Astrocyte (in vitro differentiated cells and primary cell): ENCODE data around the gene CTSZ.

Experiments
- EZH2 ChIP-seq: IDR thresholded peaks from 2 replicates; pipeline ENCODE4 v1.6.1; 2012; ENCODE audit warnings: mild to moderate bottlenecking, low read length, inconsistent platforms; ENCODE audit not compliant: insufficient read depth
- TF ChIP-seq, protein P1 (sequence below): IDR thresholded peaks from 2 replicates; pipeline ENCODE4 v1.5.1; 2011; ENCODE audit warnings: low read depth, mild to moderate bottlenecking, inconsistent platforms, low read length, moderate library complexity; ENCODE audit not compliant: insufficient read depth

DNA sequence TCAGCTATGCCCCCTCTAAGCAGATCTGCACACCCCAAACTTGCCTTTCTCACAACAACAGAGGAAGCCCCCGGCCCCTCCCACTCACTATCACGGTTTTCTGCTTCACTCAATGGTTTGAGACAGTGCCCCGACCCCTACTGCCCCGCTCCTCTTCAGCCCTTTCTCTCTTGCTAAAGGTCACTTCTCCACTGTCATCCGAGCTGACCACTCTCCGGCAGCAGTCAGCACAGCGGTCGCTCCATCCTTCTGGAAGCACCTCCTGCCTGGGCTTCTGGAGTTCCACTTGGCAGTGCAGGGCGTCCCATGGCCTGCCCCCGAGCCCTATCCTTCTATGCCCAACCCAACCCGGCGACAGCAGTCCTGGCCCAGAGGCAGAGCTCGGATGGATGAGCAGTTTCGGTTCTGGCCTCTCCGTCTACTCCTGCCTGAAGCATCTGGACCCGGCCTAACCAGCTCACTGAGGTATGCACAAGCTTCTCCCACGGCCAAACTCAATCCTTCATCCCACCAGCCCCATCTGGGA, 4.1 kb downstream of the CTSZ start:
- TF ChIP-seq, protein P1, sequence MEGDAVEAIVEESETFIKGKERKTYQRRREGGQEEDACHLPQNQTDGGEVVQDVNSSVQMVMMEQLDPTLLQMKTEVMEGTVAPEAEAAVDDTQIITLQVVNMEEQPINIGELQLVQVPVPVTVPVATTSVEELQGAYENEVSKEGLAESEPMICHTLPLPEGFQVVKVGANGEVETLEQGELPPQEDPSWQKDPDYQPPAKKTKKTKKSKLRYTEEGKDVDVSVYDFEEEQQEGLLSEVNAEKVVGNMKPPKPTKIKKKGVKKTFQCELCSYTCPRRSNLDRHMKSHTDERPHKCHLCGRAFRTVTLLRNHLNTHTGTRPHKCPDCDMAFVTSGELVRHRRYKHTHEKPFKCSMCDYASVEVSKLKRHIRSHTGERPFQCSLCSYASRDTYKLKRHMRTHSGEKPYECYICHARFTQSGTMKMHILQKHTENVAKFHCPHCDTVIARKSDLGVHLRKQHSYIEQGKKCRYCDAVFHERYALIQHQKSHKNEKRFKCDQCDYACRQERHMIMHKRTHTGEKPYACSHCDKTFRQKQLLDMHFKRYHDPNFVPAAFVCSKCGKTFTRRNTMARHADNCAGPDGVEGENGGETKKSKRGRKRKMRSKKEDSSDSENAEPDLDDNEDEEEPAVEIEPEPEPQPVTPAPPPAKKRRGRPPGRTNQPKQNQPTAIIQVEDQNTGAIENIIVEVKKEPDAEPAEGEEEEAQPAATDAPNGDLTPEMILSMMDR: no peak
- TF ChIP-seq EZH2: no peak
